GM18951 (cell line): Measurements from ENCODE around the gene PTPN14.

Source experiments
- POLR2A ChIP-seq: IDR thresholded peaks from 4 replicates; pipeline ENCODE4 v1.6.1; 2011; ENCODE audit warnings: mild to moderate bottlenecking; ENCODE audit not compliant: insufficient read length, insufficient read depth; ENCODE audit errors: extremely low read depth
- in situ Hi-C: fragments of 300-500 bp; cut with MboI; formaldehyde crosslinking; loops from one replicate; pipeline ENCODE4 v1.12.0; 2022; ENCODE audit warnings: low sequenced_read_pairs, mixed read lengths, inconsistent platforms; ENCODE audit not compliant: unreplicated experiment

PTPN14 gene

GRCh38 chr1:214476986-214477870 is 74.2 kb downstream of the PTPN14 start:
- in situ Hi-C loops, result no loop called here
- no peak for TF ChIP-seq POLR2A

GRCh38 chr1:214476229-214476985 is 75.0 kb downstream of the PTPN14 start:
- no peak for TF ChIP-seq POLR2A
- in situ Hi-C loops, result no loop called here

GRCh38 chr1:214475746-214476145 is 75.7 kb downstream of the PTPN14 start:
- in situ Hi-C loops, result no loop called here
- TF ChIP-seq POLR2A, result no peak

- TF ChIP-seq POLR2A, result no peak
- in situ Hi-C loops, result no loop called here
These were observed 76.1 kb downstream of the PTPN14 start for GRCh38 chr1:214475331-214475730.

GRCh38 chr1:214474467-214474866 is 76.9 kb downstream of the PTPN14 start:
- TF ChIP-seq POLR2A, result no peak
- in situ Hi-C loops, result no loop called here

- in situ Hi-C loops, result no loop called here
- TF ChIP-seq POLR2A, result no peak
These were observed 77.5 kb downstream of the PTPN14 start for GRCh38 chr1:214473862-214474261.

GRCh38 chr1:214473387-214473786 is 78.0 kb downstream of the PTPN14 start:
- in situ Hi-C loops, result no loop called here
- TF ChIP-seq POLR2A, result no peak

- no peak for TF ChIP-seq POLR2A
- in situ Hi-C loops, result no loop called here
These were observed 79.0 kb downstream of the PTPN14 start for GRCh38 chr1:214472364-214472763.

GRCh38 chr1:214471458-214471857 is 79.9 kb downstream of the PTPN14 start:
- TF ChIP-seq POLR2A, result no peak
- in situ Hi-C loops, result no loop called here

- in situ Hi-C loops, result no loop called here
- TF ChIP-seq POLR2A, result no peak
These were observed 81.3 kb downstream of the PTPN14 start for GRCh38 chr1:214470132-214470531.

GRCh38 chr1:214469290-214469689 is 82.1 kb downstream of the PTPN14 start:
- in situ Hi-C loops, result no loop called here
- TF ChIP-seq POLR2A, result no peak

- in situ Hi-C loops, result no loop called here
- TF ChIP-seq POLR2A, result no peak
These were observed 84.3 kb downstream of the PTPN14 start for GRCh38 chr1:214467078-214467585.

GRCh38 chr1:214466403-214467077 is 84.9 kb downstream of the PTPN14 start:
- TF ChIP-seq POLR2A, result no peak
- in situ Hi-C loops, result no loop called here
